Motor neuron (in vitro differentiated cells): ENCODE results near the gene MACROD2. TPM values are rescaled to one million over a fixed set of nuclear protein-coding genes. Genes with fewer than 3 reads are reported as not detected.

ENCODE experiments used
- ATAC-seq, 8 experiments: fragments of 200-7000 bp; cut with Tn5 transposase; replicated peaks in 6 of 8; 2 replicates each; pipeline ENCODE4 v1.8.0; 2021; ENCODE audit warnings: mild to moderate bottlenecking in 8 of 8, moderate library complexity in 8 of 8
- H3K27ac ChIP-seq, 2 donors: fragments of 250-450 bp; sonication (Bioruptor Pico); 2 replicates each; pipeline ENCODE4 v1.9.0; 2021; ENCODE audit warnings: antibody characterized with exemption in 2 of 2, mild to moderate bottlenecking in 2 of 2, moderate library complexity in 1 of 2
- H3K4me1 ChIP-seq, 2 donors: fragments of 250-450 bp; sonication (Bioruptor Pico); replicated peaks in 1 of 2; 2 replicates each; pipeline ENCODE4 v1.6.1; 2021; ENCODE audit warnings: antibody characterized with exemption in 2 of 2, mild to moderate bottlenecking in 2 of 2, moderate library complexity in 1 of 2
- H3K4me3 ChIP-seq, 5 donors: fragments of 250-450 bp; sonication (Bioruptor Pico); 2 replicates each; pipeline ENCODE4 v1.9.0; 2021; ENCODE audit warnings: antibody characterized with exemption in 5 of 5, mild to moderate bottlenecking in 5 of 5, moderate library complexity in 4 of 5
- WGBS, 10 experiments: fragments of 450-650 bp; shearing (Covaris generic); methylation state at CpG; one replicate each; pipeline ENCODE4 v1.0.0; 2022; 5-methylcytosine and 5-hydroxymethylcytosine counted together
- in situ Hi-C, 9 experiments: fragments of 400-800 bp; cut with MboI; loops; one replicate each; pipeline ENCODE4 v1.15.0; 2021; ENCODE audit warnings: low sequenced_read_pairs in 9 of 9, low pct_unique_long_range_greater_than_20kb in 2 of 9; ENCODE audit not compliant: unreplicated experiment in 9 of 9
- total RNA-seq, 8 experiments: library from RNA; unstranded; fragments of 300-600 nt; gene quantifications; 2 replicates each; pipeline versions ENCODE4 v1.2.3 to v1.2.4, GENCODE V29; 2022

Gene MACROD2
- total RNA-seq, 8 experiments from 2014 or later: 4.3 to 24.9 (median 10.4) TPM

DNA sequence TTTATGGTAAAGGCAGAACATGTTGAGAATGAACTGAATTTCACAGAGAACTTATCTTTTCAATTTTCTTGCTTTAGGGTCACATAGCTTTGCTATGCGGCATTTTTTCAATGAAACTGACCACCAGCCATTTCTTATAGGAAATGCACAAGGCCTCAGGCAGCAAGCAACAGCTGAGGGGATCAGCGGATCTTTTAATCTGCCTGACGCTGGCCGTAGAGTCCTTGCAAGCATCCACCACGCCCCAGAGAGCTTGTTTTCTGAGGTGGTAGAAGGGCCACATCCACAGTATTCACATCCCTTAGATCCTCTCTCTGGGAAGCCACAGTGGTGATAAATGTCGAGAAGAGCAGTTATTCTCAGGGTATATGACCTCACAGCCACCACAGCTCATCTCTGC, 307.8 kb downstream of the MACROD2 start:
- 50 to 100% (median 85%) methylated on average over 1 to 6 of the region's 6 CpGs; no CpG with 5 or more reads in 2 of the 10 experiments for WGBS, 10 experiments
- in situ Hi-C loops: no loop called here

GRCh38 chr20:14303651-14304050, 308.3 kb downstream of the MACROD2 start:
- ATAC-seq: no peak
- Histone ChIP-seq H3K4me3 (no peak overlapping the region), H3K4me1 (peaks cover 0 to 11% of the 10 kb centered on the region in 2 donors), H3K27ac (no peak overlapping the region)
- in situ Hi-C loops: no loop called here

More for the DNA sequence above, 307.8 kb downstream of the MACROD2 start:
- no peak overlapping the region for H3K4me3 ChIP-seq
- no peak for ATAC-seq
- peaks cover 0 to 11% of the 10 kb centered on the region in 2 donors for H3K4me1 ChIP-seq
- H3K27ac ChIP-seq: no peak overlapping the region

GRCh38 chr20:14304472-14304871, 309.2 kb downstream of the MACROD2 start:
- in situ Hi-C loops: no loop called here
- Histone ChIP-seq H3K27ac (no peak overlapping the region), H3K4me1 (peaks cover 0 to 11% of the 10 kb centered on the region in 2 donors), H3K4me3 (no peak overlapping the region)
- ATAC-seq: no peak
- 33 to 100% (median 82%) methylated on average over 1 of the region's 1 CpG; no CpG with 5 or more reads in 2 of the 10 experiments for WGBS, 10 experiments

DNA sequence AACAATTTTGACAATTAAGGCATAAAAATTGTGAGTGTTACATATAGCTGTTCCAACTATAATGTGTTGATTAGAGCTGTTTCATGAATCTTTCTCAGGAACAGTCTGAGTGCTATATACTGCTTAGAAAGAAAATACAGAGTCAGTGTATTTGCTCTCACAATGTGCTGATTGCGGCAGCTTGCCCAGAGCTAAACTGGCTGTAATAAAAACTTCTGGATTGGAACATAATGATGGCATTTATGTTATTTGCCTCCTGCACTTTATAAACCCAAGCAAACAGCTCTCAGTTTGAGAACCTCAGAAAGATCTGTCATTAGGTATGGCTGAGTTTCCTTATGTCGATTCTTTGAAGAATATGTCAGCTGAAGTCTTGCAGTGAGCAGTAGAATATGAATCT, 312.6 kb downstream of the MACROD2 start:
- Histone ChIP-seq H3K4me3 (no peak overlapping the region), H3K4me1 (peaks cover 0 to 11% of the 10 kb centered on the region in 2 donors), H3K27ac (no peak overlapping the region)
- WGBS, 10 experiments: 67 to 100% (median 100%) methylated on average over 1 to 2 of the region's 2 CpGs; no CpG with 5 or more reads in 3 of the 10 experiments
- ATAC-seq: no peak
- in situ Hi-C loops: no loop called here

GRCh38 chr20:14310977-14311627, 315.8 kb downstream of the MACROD2 start:
- Histone ChIP-seq H3K4me3 (no peak overlapping the region), H3K27ac (no peak overlapping the region), H3K4me1 (no peaks in the 10 kb centered on the region)
- WGBS, 10 experiments: 88 to 100% (median 96%) methylated on average over 1 to 5 of the region's 5 CpGs; no CpG with 5 or more reads in 1 of the 10 experiments
- in situ Hi-C loops: no loop called here
- ATAC-seq: peak in 1 of 8 experiments; percentile 38

GRCh38 chr20:14312001-14312400, 316.7 kb downstream of the MACROD2 start:
- peak in 2 of 8 experiments; percentile 88 to 93 for ATAC-seq
- WGBS, 10 experiments: 71 to 100% (median 87%) methylated on average over 1 to 2 of the region's 2 CpGs
- in situ Hi-C loops: no loop called here

GRCh38 chr20:14313341-14314020, 318.2 kb downstream of the MACROD2 start:
- peak in 3 of 8 experiments; percentile 21 to 66 (median 52) for ATAC-seq
- 36 to 100% (median 78%) methylated on average over 1 to 2 of the region's 2 CpGs; no CpG with 5 or more reads in 1 of the 10 experiments for WGBS, 10 experiments
- no peak overlapping the region for H3K4me3 ChIP-seq
- in situ Hi-C loops: no loop called here
- no peaks in the 10 kb centered on the region for H3K4me1 ChIP-seq
- no peak overlapping the region for H3K27ac ChIP-seq

More at GRCh38 chr20:14312001-14312400, 316.7 kb downstream of the MACROD2 start:
- Histone ChIP-seq H3K4me3 (no peak overlapping the region), H3K27ac (no peak overlapping the region), H3K4me1 (no peaks in the 10 kb centered on the region)

- 11 to 100% (median 85%) methylated on average over 1 of the region's 1 CpG; no CpG with 5 or more reads in 1 of the 10 experiments for WGBS, 10 experiments
- ATAC-seq: no peak
- H3K4me3 ChIP-seq: no peak overlapping the region
- in situ Hi-C loops: no loop called here
- no peaks in the 10 kb centered on the region for H3K4me1 ChIP-seq
- no peak overlapping the region for H3K27ac ChIP-seq
These were observed 324.4 kb downstream of the MACROD2 start for GRCh38 chr20:14319704-14320103.

DNA sequence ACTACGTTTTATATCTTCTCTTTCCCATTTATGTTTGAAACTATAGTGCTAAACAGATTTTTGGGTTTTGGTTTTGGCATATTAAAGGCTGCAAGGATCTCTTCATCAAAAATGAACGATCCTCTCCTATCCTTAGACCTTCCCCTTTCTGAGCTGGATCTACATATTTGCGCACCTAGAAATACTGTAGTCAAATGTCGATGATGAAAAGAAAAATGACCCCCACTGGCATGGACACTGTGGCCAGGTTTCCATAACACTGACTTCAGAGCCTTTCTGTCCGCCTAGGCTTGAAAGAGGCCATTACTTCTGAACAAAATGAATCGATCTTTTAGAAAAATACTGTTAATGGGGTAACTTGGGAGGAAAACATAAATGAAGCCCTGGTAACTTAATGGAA, 336.3 kb downstream of the MACROD2 start:
- ATAC-seq: peak in 1 of 8 experiments; percentile 36
- 44 to 87% (median 74%) methylated on average over 2 to 6 of the region's 6 CpGs for WGBS, 10 experiments
- Histone ChIP-seq H3K4me3 (peak overlapping the region in 3 of 5 donors; percentile 10 to 44 (median 19)), H3K27ac (no peak overlapping the region), H3K4me1 (peaks cover 3 to 20% of the 10 kb centered on the region in 2 donors)
- in situ Hi-C loops: loop anchor here in 1 of 9 experiments (25.0 kb wide), 2 partner anchors 906 to 1431 kb away; no protein-coding TSS in a partner anchor

DNA sequence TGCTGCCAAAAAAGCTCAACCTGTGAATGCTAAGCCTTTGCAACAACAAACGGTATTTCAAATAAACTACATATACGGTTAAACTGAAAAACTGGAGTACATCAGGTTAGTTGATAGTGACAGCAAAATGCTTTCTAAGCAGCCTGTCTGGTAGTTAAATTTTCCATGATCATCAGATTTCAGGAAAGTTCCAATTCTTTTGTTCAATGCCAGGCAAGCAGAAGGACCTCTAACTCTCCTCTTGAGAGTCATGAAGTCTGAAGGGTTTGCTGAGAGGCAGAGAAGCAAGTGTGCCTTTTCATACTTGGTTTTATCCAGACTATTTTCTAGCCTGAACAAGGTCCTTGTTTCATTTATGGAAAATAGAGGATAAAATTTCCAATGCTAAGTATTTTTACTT, 337.6 kb downstream of the MACROD2 start:
- peak overlapping the region; percentile 31 to 78 (median 43) for H3K4me3 ChIP-seq
- ATAC-seq: no peak
- no peak overlapping the region for H3K27ac ChIP-seq
- WGBS, 10 experiments: 23 to 100% (median 53%) methylated on average over 1 to 2 of the region's 2 CpGs; no CpG with 5 or more reads in 2 of the 10 experiments
- in situ Hi-C loops: loop anchor here in 1 of 9 experiments (25.0 kb wide), 2 partner anchors 904 to 1429 kb away; no protein-coding TSS in a partner anchor
- H3K4me1 ChIP-seq: peaks cover 3 to 20% of the 10 kb centered on the region in 2 donors

GRCh38 chr20:14333721-14334120, 338.4 kb downstream of the MACROD2 start:
- Histone ChIP-seq H3K27ac (no peak overlapping the region), H3K4me1 (peaks cover 3 to 20% of the 10 kb centered on the region in 2 donors)
- ATAC-seq: no peak

GRCh38 chr20:14334306-14334930, 339.1 kb downstream of the MACROD2 start:
- peaks cover 3 to 20% of the 10 kb centered on the region in 2 donors for H3K4me1 ChIP-seq
- WGBS, 10 experiments: 0% methylated on average over 1 to 2 of the region's 3 CpGs; no CpG with 5 or more reads in 5 of the 10 experiments
- peak overlapping the region; percentile 31 to 78 (median 43) for H3K4me3 ChIP-seq
- no peak overlapping the region for H3K27ac ChIP-seq
- in situ Hi-C loops: loop anchor here in 1 of 9 experiments (25.0 kb wide), 2 partner anchors 903 to 1428 kb away; no protein-coding TSS in a partner anchor
- ATAC-seq: peak in 7 of 8 experiments; percentile 6 to 35 (median 28)

More at GRCh38 chr20:14333721-14334120, 338.4 kb downstream of the MACROD2 start:
- in situ Hi-C loops: loop anchor here in 1 of 9 experiments (25.0 kb wide), 2 partner anchors 904 to 1429 kb away; no protein-coding TSS in a partner anchor
- H3K4me3 ChIP-seq: peak overlapping the region; percentile 31 to 78 (median 43)
- WGBS, 10 experiments: 0 to 86% (median 15%) methylated on average over 1 to 3 of the region's 3 CpGs
